ENCODE data around the gene DSG4. TPM values are rescaled to one million over a fixed set of nuclear protein-coding genes. Genes with fewer than 3 reads are reported as not detected.

DSG4 gene
- polyA plus RNA-seq, 2 of the 4 experiments (the other 2 are of a cell fraction) = 0.03 TPM; not detected in 1

GRCh38 chr18:31428211-31428610 is 51.6 kb downstream of the DSG4 start:
- ATAC-seq (no peak), DNase-seq (ENCODE audit: low read depth in 1 of 2, low spot score in 1 of 2) (no peak), FAIRE-seq (no peak)
- WGBS (ENCODE audit: missing lambda C conversion rate) = 90% methylated on average over 1 of the region's 1 CpG
- TF ChIP-seq BCL3 (IDR thresholded peaks at IDR 0.05) (no peak), RFX5 (IDR thresholded peaks at IDR 0.05) (no peak), RCOR1 (IDR thresholded peaks at IDR 0.05; ENCODE audit: low read depth, low read length) (no peak), HEYL (CRISPR knock-in tag; IDR thresholded peaks at IDR 0.05) (no peak), JUNB (IDR thresholded peaks at IDR 0.05) (no peak), ZNF302 (CRISPR knock-in tag; IDR thresholded peaks at IDR 0.05) (no peak), SMC3 (IDR thresholded peaks at IDR 0.05) (no peak), HDAC2 (IDR thresholded peaks at IDR 0.05) (no peak), KDM1A (IDR thresholded peaks at IDR 0.05; ENCODE audit: low read depth) (no peak), FOSB (CRISPR knock-in tag; IDR thresholded peaks at IDR 0.05) (no peak), PBX3 (IDR thresholded peaks at IDR 0.05) (no peak), TP53 (CRISPR knock-in tag; IDR thresholded peaks at IDR 0.05) (no peak), FOSL2 (IDR thresholded peaks at IDR 0.05) (no peak), FOSL2 (CRISPR knock-in tag; IDR thresholded peaks at IDR 0.05) (no peak), GATA3 (IDR thresholded peaks at IDR 0.05; ENCODE audit: borderline replicate concordance) (no peak), PHF8 (IDR thresholded peaks at IDR 0.05; ENCODE audit: borderline replicate concordance, low read depth) (no peak), TFCP2L1 (CRISPR knock-in tag; IDR thresholded peaks at IDR 0.05) (no peak), E2F6 (IDR thresholded peaks at IDR 0.05; ENCODE audit: borderline replicate concordance, low read depth) (no peak)
- no peaks in the 10 kb centered on the region for H3K9me3 ChIP-seq
- H3K27ac ChIP-seq = no peak overlapping the region
- POLR2A ChIA-PET = no interaction called here
- CTCF ChIA-PET = no interaction called here
- no peak overlapping the region for H3K4me3 ChIP-seq
- H3K4me1 ChIP-seq = 0 out of 3 replicates have a peak, but pooled peaks cover 5% of the 10 kb centered on the region
- H3K4me2 ChIP-seq = no peak overlapping the region

- Histone ChIP-seq H3K4me3 (no peak overlapping the region), H3K27ac (no peak overlapping the region), H3K4me1 (0 out of 3 replicates have a peak, but pooled peaks cover 5% of the 10 kb centered on the region), H3K9me3 (no peaks in the 10 kb centered on the region), H3K4me2 (peak overlapping the region; percentile 32; the same call in 1 of the 3 replicates)
- TF ChIP-seq TP53 (CRISPR knock-in tag; IDR thresholded peaks at IDR 0.05) (no peak), E2F6 (IDR thresholded peaks at IDR 0.05; ENCODE audit: borderline replicate concordance, low read depth) (no peak), NR3C1 (IDR thresholded peaks at IDR 0.05) (no peak), EP300 (IDR thresholded peaks at IDR 0.05) (no peak), CHD2 (IDR thresholded peaks at IDR 0.05; ENCODE audit: low read length, partially characterized antibody) (no peak), ZC3H11A (IDR thresholded peaks at IDR 0.05) (no peak), BCL3 (IDR thresholded peaks at IDR 0.05) (no peak)
- peak; percentile 4 to 10 for DNase-seq (ENCODE audit: low read depth in 1 of 2, low spot score in 1 of 2)
- FAIRE-seq = no peak
- POLR2A ChIA-PET = no interaction called here
- peak in 1 of 2 experiments; percentile 58; a peak in 1 of 6 replicates for ATAC-seq
- 52% methylated on average over 2 of the region's 2 CpGs for WGBS (ENCODE audit: missing lambda C conversion rate)
- CTCF ChIA-PET = interaction anchor here (0.6 to 1.0 kb wide), 2 partner anchors 75 to 77 kb away, joined by 3 read pairs; no protein-coding TSS in a partner anchor
Measured at GRCh38 chr18:31429623-31430022, 53.0 kb downstream of the DSG4 start.
